ENCODE measurements around the gene CORO2A.
"Not testable (repeated sequence)": the region's sequence is repeated elsewhere in the genome, so short reads cannot be mapped to it uniquely, and the experiment has no call there.

CORO2A gene

GRCh38 chr9:98135938-98136337, 56.5 kb downstream of the CORO2A start:
- DNase-seq (ENCODE audit: low spot score): no peak

DNA sequence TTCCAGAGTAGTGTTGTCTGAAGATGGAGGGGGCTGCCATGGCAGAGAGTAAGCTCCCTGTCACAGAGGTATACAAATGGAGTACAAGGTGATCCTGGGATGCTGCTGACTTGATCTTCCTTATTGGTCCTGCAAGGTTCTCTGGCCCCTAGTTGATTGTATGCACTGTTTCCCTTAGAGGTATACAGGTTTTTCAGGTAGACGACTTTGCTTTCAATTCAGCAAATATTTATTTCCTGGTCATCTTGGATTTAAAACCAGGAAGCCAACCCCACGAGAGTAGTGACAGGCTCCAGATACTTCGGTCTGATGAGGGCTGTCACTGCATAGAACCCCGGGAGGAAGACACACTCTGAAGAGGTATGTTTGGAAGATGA, 56.9 kb downstream of the CORO2A start:
- DNase-seq (ENCODE audit: low spot score): no peak

DNA sequence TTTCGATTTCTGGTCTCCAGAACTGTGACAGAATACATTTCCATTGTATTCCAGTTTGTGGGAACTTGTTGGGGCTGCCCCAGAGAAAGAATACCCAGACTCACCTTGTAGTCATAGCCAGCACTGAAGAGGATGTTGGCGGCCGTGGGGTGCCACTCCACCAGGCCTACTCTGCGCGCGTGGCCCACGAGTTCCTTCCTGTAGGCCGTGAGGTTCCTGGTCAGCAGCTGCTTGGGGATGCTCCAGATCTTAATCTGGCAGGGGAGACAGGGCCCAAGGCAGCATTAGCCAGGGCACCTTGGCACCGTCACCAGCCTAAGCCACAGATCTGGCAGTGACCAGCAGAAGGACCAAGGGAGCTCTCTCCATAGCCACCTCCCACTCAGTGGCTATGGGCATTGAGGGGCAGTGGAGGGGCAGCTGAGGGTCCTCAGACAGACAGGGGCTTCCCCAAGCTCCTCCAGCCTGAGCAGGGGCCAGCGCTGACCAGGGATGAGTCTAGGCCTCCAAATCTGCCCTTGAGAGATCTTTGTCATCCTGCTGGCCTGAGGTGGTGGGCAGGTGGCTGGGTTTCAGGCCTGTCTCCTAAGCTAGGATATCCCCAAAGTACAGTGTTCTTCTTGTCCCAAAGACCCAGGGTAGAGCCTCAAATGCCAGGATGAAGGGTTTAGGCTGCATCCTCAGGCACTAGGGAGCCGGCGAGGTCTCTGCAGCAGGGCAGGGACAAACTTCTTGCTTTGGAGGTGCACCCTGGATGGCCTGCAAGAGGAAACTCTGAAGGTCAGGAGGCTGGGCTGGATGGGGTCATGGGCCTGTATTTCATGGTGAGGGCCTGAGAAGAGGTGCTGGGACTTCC, 57.5 kb downstream of the CORO2A start:
- no peak for DNase-seq (ENCODE audit: low spot score)

DNA sequence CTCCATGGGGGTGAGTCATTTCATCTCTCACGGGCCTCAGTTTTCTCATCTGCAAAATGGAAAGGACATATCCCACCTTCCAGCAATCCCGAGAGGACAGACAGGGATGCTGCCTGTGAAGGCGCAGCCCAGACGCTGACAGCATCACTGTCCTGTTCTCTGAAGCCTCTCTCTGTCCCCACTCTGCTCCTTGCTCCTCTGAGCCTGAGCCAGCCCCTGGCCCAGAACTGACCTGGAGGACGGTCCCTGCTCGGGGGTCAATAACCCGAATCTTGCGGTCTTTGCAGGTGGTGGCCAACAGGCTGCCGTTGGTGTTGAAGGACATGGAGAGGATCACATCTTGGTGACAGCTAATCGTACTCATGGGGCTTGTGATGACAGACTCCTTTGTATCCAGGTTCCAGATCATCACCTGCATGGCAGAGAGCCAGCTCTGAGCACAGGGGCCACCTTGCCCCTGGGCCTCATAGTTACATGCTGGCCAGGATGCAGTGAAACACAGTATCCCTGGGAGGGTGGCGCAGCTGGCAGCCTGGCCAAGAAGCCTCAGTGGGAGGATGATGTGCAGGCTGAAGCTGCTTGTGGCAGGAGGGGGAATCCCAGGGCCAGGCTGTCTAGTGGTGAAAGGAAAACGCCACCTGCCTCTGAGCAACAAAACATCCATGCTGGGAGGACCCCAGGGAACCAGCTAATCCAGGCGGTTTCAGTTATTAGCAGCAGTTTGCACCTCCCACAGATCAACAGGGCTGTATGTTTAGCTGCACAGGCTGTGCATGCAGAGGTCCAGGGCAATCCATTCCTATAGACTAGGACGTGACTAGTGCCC, 59.4 kb downstream of the CORO2A start:
- no peak for DNase-seq (ENCODE audit: low spot score)

- DNase-seq (ENCODE audit: low spot score): no peak
Observed at GRCh38 chr9:98132158-98132557, 60.3 kb downstream of the CORO2A start.

- DNase-seq (ENCODE audit: low spot score): no peak
Observed at GRCh38 chr9:98130576-98131228, 61.7 kb downstream of the CORO2A start.

GRCh38 chr9:98130060-98130459, 62.4 kb downstream of the CORO2A start:
- DNase-seq (ENCODE audit: low spot score): not testable (repeated sequence)

- no peak for DNase-seq (ENCODE audit: low spot score)
Observed at GRCh38 chr9:98129451-98129881, 63.0 kb downstream of the CORO2A start.

- DNase-seq (ENCODE audit: low spot score): no peak
Observed at GRCh38 chr9:98128316-98128715, 64.1 kb downstream of the CORO2A start.

DNA sequence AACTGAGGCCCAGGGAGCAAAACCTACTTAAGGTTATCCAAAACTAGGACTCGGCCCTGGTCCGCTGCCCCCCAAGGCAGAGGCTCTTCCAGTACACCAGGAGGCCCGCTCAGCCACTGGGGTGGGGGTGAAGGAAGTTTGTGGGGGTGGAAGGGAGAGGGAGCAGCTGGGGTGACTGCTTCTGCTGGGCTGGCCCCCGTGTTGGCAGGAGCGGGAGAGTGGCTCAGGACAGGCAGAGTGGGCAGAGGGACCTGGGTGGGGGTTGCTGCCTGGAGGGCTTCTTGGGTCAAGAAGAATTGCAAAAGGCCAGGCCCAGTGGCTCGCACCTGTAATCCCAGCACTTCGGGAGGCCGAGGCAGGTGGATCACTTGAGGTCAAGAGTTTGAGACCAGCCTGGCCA, 65.2 kb downstream of the CORO2A start:
- no peak for DNase-seq (ENCODE audit: low spot score)

GRCh38 chr9:98124637-98125426, 67.6 kb downstream of the CORO2A start:
- DNase-seq (ENCODE audit: low spot score): no peak

- DNase-seq (ENCODE audit: low spot score): not testable (repeated sequence)
Observed at GRCh38 chr9:98124091-98124490, 68.3 kb downstream of the CORO2A start.

DNA sequence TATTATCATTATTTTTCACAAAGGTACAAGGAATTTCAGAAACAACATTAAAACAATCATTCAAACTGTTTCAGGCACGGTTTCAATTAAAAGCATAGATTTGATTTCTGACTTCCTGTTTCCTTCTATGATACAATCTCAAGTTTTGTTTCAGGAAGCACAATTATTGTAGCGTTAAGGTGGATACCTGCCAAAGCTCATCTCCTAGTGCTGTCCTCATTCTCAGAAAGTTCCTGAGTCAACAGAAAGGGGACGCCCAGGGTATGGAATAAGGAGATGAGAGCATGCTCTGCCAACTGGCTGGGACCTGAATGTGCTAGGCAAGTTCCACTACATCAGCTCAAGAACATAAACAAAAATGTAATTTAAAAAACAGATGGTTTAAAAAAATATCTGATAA, 71.4 kb downstream of the CORO2A start:
- DNase-seq (ENCODE audit: low spot score): no peak

GRCh38 chr9:98120476-98120875, 72.0 kb downstream of the CORO2A start:
- DNase-seq (ENCODE audit: low spot score): no peak

DNA sequence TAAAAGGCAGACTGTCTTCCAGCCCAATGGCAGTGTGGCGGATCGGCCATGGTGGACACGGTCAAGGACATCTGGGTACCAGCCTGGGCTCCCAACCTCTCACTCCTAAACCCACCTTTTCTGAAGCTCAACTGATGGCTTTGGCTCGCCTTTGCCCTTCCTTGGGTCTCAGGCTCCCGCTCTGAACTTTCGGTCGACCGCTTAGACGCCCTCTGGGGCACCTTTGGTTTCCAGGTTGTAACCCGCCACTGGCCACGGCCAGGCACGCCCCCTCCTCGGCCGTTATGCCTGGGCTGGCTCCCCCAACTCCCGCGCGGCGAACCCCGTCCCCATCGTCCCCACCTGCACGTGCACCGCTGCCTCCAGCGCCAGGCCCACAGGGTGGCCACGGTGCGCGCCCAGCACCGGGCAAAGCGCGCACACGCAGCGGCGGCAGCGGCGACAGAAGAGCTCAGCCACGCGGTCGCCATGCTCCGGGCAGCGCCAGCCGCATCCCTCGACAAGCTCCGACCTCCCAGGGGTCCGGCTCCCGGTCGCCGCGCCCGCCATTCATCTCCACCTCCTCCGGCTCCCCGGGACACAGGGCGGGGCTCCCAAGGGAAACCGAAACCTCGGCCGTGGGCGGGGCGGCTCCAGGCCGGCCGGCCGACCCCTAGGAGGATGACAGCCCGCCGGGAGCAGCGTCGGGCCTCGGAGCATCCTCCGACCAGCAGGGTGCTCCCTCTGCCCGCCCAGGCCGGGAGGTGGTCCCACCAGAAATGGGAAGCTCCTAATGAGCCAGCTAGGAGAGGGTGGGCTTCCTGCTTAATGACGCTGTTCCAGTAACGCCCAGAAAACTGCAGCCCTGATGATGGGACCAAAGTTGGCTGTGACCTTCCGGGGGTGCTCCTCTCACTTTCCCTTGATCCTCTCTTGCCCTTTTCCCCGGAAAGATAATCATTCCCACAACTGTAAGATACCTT, 73.5 kb downstream of the CORO2A start, which contains the start of gene TRIM14:
TRIM14 (minus strand) TSS at position 583 of the 962 bp plus-strand sequence; CDS start at position 549, 34 bp downstream.
- peak; percentile 17 for DNase-seq (ENCODE audit: low spot score)

DNA sequence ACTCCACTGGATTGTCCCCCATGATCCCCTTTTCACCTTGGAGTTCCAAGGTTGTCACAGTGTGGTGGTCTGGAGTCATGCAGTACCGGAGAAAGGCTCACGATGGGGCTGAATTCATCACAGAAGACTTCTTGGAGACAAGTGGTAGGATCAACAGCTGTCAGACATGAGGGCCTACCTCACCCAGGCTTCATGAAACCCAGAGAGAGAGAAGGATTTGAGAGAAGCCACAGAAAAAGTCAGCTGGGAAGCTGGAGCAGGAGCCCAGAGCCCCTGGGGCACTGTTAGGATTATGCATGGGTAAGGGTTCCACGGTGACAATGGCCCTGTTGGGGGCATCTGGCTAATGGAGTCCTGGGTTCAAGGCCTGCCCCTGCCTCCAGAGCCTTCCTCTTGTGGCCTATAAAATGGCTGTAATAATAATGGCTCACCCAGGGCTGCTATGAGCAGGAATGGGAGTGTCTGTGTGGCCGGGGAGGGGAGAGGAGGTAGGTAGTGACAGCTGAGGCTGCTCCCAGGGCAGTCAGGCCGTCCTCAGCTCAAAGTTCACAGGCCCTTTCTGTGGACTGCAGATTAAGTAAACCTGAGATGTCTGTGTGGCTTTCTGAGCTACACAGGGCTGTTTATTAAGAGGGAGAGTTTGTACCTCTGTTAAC, 74.3 kb downstream of the CORO2A start:
- no peak for DNase-seq (ENCODE audit: low spot score)

DNA sequence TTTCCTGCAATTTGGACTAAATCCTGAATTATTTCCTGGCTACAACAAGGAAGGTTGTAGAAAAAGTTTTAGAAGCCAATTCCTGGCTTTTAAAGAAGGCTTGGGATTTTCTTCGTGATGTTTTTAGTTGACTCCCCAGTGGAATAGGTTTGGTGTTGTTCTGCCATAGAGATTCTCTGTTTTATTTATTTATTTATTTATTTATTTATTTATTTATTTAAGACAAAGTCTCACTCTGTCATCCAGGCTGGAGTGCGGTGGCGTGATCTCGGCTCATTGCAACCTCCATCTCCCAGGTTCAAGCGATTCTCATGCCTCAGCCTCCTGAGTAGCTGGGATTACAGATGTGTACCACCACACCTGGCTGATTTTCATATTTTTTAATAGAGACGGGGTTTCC, 75.3 kb downstream of the CORO2A start:
- not testable (repeated sequence) for DNase-seq (ENCODE audit: low spot score)

- no peak for DNase-seq (ENCODE audit: low spot score)
Observed at GRCh38 chr9:98109052-98109451, 83.4 kb downstream of the CORO2A start.

DNA sequence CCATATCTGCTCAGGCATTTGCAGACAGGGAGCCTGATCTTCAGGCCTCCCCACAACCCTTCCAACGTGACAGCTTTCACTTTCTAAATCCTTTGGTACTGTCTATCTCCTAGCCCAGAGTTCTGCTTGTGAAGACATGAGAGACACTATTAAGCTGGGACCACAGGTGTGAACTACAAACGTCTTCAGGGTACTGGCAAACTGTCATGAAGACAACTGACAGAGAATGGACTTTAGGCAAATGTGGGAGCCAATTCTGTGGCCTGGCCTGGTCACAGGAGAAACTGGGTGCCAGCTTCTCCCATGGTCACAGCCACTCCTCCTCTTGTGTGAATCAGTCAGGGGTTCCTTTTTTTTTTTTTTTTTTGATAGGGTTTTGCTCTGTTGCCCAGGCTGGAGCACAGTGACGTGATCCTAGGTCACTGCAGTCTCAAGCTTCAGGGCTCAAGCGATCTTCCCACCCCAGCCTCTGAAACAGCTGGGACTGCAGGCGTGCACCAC, 83.9 kb downstream of the CORO2A start:
- no peak for DNase-seq (ENCODE audit: low spot score)

DNA sequence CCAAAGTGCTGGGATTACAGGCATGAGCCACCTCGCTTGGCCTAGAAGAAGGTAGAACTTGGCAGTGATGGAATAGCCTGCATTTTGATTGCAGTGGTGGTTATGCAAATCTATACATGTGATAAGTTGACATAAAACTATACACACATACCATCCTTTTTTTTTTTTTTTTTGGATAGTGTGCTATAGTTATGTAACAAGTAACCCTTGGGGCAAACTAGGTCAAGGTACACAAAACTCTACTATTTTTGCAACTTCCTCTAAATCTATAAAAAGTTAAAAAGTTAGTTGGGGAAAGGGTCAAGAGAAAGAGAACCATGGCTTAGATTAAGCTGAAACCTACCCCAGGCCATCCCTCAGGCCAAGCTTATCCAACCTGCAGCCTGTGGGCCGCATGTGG, 84.5 kb downstream of the CORO2A start:
- DNase-seq (ENCODE audit: low spot score): no peak

All from hematopoietic multipotent progenitor cell treated with erythropoietin and hydrocortisone succinate and interleukin-3 and kit ligand, for 17 days (in vitro differentiated cells).